Adipocyte (in vitro differentiated cells): ENCODE results near the gene PTPRO.

Experiments used
- DNase-seq: peaks from one replicate; pipeline ENCODE4 v3.0.0-alpha.2; 2015; ENCODE audit warnings: low read depth
- H3K27me3 ChIP-seq: replicated peaks from 2 replicates; pipeline ENCODE4 v1.7.0; 2013; ENCODE audit warnings: mild to moderate bottlenecking, low read length, moderate library complexity; ENCODE audit not compliant: control insufficient read depth, insufficient read depth
- H3K36me3 ChIP-seq: 2 replicates; pipeline ENCODE4 v1.7.0; 2013; ENCODE audit warnings: low read length, mild to moderate bottlenecking, moderate library complexity; ENCODE audit not compliant: control insufficient read depth, insufficient read depth, severe bottlenecking
- H3K4me1 ChIP-seq: 2 replicates; pipeline ENCODE4 v1.7.0; 2013; ENCODE audit warnings: mild to moderate bottlenecking, low read length, moderate library complexity; ENCODE audit not compliant: control insufficient read depth, insufficient read depth
- H3K4me3 ChIP-seq: 2 replicates; pipeline ENCODE4 v1.7.0; 2013; ENCODE audit warnings: mild to moderate bottlenecking, low read length, moderate library complexity
- H3K9ac ChIP-seq: 2 replicates; pipeline ENCODE4 v1.7.0; 2013; ENCODE audit warnings: mild to moderate bottlenecking, low read length, moderate library complexity
- H3K9me3 ChIP-seq: 2 replicates; pipeline ENCODE4 v1.7.0; 2013; ENCODE audit warnings: mild to moderate bottlenecking, low read length, moderate library complexity; ENCODE audit not compliant: control insufficient read depth

The PTPRO gene

DNA sequence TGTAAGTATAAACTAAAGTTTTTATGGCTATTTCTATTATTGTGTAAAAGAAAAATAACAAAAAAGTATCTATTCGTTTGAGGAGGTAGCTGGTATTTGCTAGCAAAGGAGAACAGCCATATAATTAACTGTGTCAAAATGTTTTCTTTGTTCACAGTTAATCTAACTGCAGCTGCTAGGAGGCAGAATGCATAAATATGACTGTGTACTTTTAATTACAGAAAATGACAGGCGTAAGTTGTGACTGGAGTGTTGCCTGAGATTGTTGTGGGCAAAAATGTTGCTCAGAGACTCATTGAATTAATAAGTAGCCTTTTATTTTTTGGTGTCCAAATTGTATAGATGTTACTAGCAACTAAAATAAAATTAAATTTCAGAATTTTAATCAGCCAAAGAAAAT lies 33.5 kb downstream of the PTPRO start:
- no peak for DNase-seq
- Histone ChIP-seq H3K9ac (no peak overlapping the region), H3K4me1 (peaks cover 17% of the 10 kb centered on the region), H3K9me3 (no peaks in the 10 kb centered on the region), H3K27me3 (no peaks in the 10 kb centered on the region), H3K36me3 (no peaks in the 10 kb centered on the region), H3K4me3 (no peak overlapping the region)

DNA sequence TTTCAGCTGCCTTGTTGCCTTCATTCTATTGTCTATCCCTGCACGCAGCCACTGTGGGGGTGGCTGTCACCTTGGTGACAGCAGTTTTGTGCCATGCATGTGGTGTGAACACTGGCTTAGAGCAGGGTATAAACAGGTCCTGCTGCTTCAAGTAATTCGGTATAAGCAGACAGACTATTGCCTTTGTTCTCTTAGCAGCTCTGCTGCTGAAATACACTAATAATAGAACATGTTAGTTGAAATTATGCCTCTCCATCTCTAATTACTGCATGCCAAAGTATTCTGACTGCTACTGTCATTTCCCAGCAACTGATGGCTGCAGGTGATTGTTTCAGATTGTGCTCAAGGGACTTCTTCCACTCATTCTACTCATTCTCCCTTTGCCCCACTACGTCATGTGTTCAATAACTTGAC lies 34.6 kb downstream of the PTPRO start:
- DNase-seq, result no peak
- H3K4me3 ChIP-seq, result no peak overlapping the region
- no peaks in the 10 kb centered on the region for H3K27me3 ChIP-seq
- H3K4me1 ChIP-seq, result peaks cover 15% of the 10 kb centered on the region
- no peak overlapping the region for H3K9ac ChIP-seq
- H3K36me3 ChIP-seq, result no peaks in the 10 kb centered on the region
- H3K9me3 ChIP-seq, result no peaks in the 10 kb centered on the region

- no peak for DNase-seq
- Histone ChIP-seq H3K27me3 (no peaks in the 10 kb centered on the region), H3K36me3 (no peaks in the 10 kb centered on the region), H3K4me3 (no peak overlapping the region), H3K9me3 (no peaks in the 10 kb centered on the region), H3K4me1 (peaks cover 17% of the 10 kb centered on the region), H3K9ac (no peak overlapping the region)
These were observed 42.2 kb downstream of the PTPRO start for GRCh38 chr12:15364221-15365160.

DNA sequence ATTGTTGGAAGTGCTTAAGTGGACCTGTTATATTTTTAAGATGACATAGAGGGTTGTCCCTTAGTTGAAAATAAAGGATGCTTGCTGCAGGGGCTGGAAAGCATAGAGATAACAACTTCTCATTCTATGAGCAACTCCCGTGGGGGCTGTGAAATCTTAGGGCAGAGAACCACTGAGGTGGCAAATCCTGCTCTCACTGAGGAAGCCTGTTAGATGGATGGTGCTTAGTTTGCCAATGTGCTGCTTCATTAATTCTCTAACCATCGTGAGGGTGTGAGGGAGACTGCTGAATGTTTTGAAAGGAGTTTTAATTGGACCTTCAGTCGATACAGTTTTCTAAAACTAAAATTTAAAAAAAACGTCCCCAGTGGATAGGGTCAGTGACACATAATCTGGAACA lies 46.5 kb downstream of the PTPRO start:
- Histone ChIP-seq H3K36me3 (no peaks in the 10 kb centered on the region), H3K9ac (no peak overlapping the region), H3K4me3 (no peak overlapping the region), H3K4me1 (peaks cover 13% of the 10 kb centered on the region), H3K27me3 (no peaks in the 10 kb centered on the region), H3K9me3 (no peaks in the 10 kb centered on the region)
- DNase-seq, result no peak

DNA sequence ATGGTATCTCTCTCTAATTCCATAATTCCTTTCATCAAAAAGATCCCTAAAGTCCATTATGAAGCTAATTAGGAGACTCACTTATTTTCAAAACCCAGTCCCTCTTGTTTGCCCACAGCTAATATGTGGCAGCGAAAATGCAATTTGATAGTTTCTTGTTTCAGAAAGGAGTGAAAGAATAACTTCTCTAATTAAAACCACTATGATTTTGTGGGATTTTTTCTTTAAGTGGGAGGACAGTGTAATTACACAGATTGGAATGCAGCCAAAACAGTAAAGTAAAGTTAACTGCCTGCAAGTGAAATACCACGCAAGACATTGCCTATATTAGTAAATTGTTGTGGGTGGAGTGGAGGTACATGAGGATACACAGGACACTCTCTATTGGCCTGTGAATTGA lies 50.0 kb downstream of the PTPRO start:
- DNase-seq, result no peak
- H3K9ac ChIP-seq, result no peak overlapping the region
- H3K9me3 ChIP-seq, result peaks cover 19% of the 10 kb centered on the region
- H3K36me3 ChIP-seq, result no peaks in the 10 kb centered on the region
- H3K27me3 ChIP-seq, result no peaks in the 10 kb centered on the region
- no peaks in the 10 kb centered on the region for H3K4me1 ChIP-seq
- no peak overlapping the region for H3K4me3 ChIP-seq

GRCh38 chr12:15387772-15388171 lies 65.5 kb downstream of the PTPRO start:
- no peaks in the 10 kb centered on the region for H3K4me1 ChIP-seq
- no peaks in the 10 kb centered on the region for H3K27me3 ChIP-seq
- DNase-seq, result no peak

GRCh38 chr12:15389561-15389960 lies 67.3 kb downstream of the PTPRO start:
- Histone ChIP-seq H3K36me3 (no peaks in the 10 kb centered on the region), H3K4me3 (no peak overlapping the region), H3K9me3 (no peaks in the 10 kb centered on the region), H3K4me1 (peaks cover 10% of the 10 kb centered on the region), H3K27me3 (no peaks in the 10 kb centered on the region), H3K9ac (no peak overlapping the region)
- no peak for DNase-seq

More at GRCh38 chr12:15387772-15388171, 65.5 kb downstream of the PTPRO start:
- no peaks in the 10 kb centered on the region for H3K36me3 ChIP-seq
- H3K9ac ChIP-seq, result no peak overlapping the region
- no peak overlapping the region for H3K4me3 ChIP-seq
- H3K9me3 ChIP-seq, result no peaks in the 10 kb centered on the region

- H3K4me3 ChIP-seq, result no peak overlapping the region
- no peaks in the 10 kb centered on the region for H3K9me3 ChIP-seq
- H3K27me3 ChIP-seq, result no peaks in the 10 kb centered on the region
- H3K9ac ChIP-seq, result no peak overlapping the region
- H3K36me3 ChIP-seq, result no peaks in the 10 kb centered on the region
- no peak for DNase-seq
- peaks cover 14% of the 10 kb centered on the region for H3K4me1 ChIP-seq
These were observed 70.7 kb downstream of the PTPRO start for GRCh38 chr12:15393037-15393436.

DNA sequence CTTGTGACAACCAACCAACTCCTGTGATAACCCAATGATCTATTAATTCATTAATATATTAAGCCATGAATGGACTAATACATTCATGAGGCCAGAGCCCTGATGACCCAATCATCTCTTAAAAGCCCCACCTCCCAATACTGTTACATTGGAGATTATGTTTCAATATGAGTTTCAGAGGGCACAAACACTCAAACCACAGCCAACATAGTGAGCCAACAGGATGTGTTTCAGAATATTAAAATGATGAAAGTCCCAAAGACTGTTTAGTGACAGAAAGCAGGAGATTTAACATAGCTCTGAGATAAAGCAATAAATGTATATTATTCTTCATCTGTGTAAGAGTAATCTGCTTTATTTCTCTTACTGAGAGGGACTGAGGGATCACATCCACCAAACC lies 71.7 kb downstream of the PTPRO start:
- no peak overlapping the region for H3K4me3 ChIP-seq
- no peak for DNase-seq
- peaks cover 14% of the 10 kb centered on the region for H3K4me1 ChIP-seq
- H3K9me3 ChIP-seq, result no peaks in the 10 kb centered on the region
- no peaks in the 10 kb centered on the region for H3K36me3 ChIP-seq
- no peaks in the 10 kb centered on the region for H3K27me3 ChIP-seq
- H3K9ac ChIP-seq, result no peak overlapping the region

DNA sequence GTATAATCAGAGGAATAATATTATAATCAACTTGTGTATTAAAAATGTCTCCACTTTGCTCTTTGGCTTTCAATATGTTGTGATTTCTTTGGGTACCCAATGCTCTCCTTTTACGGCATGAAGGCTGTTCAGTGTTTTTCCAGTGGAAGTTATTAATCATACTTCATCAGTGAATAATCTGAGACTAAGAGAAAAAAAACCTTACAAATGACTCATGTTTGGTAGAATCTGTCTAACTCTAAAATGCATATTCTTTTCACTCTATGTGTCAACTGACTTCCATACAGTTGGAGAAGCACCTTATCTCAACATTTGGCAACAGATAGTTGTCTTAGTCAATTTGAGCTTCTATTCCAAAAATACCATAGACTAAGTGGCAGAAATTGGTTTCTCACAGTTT lies 82.2 kb downstream of the PTPRO start:
- Histone ChIP-seq H3K9ac (no peak overlapping the region), H3K4me3 (no peak overlapping the region), H3K9me3 (no peaks in the 10 kb centered on the region), H3K4me1 (no peaks in the 10 kb centered on the region), H3K27me3 (no peaks in the 10 kb centered on the region), H3K36me3 (no peaks in the 10 kb centered on the region)
- no peak for DNase-seq

GRCh38 chr12:15405606-15406005 lies 83.3 kb downstream of the PTPRO start:
- Histone ChIP-seq H3K4me3 (no peak overlapping the region), H3K4me1 (no peaks in the 10 kb centered on the region), H3K36me3 (no peaks in the 10 kb centered on the region), H3K9ac (no peak overlapping the region), H3K9me3 (no peaks in the 10 kb centered on the region), H3K27me3 (no peaks in the 10 kb centered on the region)
- DNase-seq, result no peak

DNA sequence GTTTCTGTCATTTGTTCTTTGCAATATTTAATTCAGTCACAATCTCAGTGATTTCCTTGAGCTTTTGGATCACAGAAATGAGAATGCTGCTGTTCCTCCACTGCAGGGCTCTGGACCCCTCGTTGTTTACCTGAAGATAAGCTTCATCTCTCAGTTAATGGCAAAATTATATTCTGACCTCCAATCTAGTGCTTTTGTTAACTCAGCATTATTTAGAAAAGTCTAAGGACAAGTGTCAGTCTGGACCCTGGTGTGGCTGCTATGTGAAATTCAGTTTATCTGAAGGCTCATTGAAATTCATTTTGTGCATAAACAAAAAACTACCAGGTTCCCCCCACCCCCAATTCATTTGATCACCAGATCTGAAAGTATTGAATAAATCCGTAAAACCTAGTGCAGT lies 84.7 kb downstream of the PTPRO start:
- H3K4me1 ChIP-seq, result peaks cover 5% of the 10 kb centered on the region
- H3K27me3 ChIP-seq, result no peaks in the 10 kb centered on the region
- no peaks in the 10 kb centered on the region for H3K9me3 ChIP-seq
- no peak overlapping the region for H3K9ac ChIP-seq
- no peak for DNase-seq
- no peaks in the 10 kb centered on the region for H3K36me3 ChIP-seq
- H3K4me3 ChIP-seq, result no peak overlapping the region
